ENCODE results near the gene PRKAG2. TPM values are rescaled to one million over a fixed set of nuclear protein-coding genes. Genes with fewer than 3 reads are reported as not detected.
"Not testable (repeated sequence)": the region's sequence is repeated elsewhere in the genome, so short reads cannot be mapped to it uniquely, and the experiment has no call there.

PRKAG2 gene
- total RNA-seq, 1 donor from 2014 or later: 15.7 TPM

DNA sequence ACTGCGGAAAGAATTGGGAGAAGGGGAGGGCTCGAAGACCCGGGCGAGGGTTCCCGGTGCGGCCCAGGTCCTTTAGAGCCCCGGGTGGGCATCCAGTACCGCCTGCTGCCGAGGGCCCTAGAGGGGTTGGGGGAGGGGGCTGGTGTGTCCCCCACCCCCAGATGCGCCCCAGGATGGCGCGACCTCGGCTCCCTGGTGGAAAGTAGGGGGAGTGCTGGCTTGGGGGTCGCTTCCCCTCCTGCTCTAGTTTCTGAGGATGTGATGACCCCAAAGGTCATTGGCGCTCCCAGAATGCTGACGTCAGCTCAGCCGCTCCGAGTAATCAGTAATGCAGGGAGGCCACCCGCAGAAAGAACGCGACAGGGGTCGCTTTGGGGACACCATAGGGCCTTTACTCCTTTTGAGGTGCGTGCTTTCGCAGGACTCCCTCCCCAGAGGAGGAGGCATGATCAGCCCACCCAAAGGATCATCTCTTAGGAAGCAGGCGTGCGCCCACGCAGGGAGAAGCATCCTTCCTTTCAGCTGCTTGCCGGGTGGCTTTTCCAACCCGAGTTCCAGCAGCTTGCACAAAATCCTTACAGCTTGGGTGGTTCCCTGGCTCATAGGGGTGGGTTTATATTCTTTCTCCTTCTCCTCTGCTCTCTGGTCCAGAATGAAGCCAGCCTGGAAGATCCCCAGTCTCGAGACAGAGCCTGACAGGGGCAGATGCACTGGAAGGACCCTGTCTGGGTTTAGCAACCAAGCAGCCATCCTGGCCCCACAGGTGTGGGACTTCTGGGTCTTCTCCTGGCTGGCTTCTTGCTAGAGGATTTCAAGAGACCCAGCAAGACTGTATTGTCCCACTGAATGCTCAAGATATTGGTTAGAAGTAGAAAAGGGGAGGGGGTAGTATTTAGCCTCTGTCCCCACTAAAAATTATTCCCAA, 1.3 kb upstream of the PRKAG2 start:
- peaks cover 6% of the 10 kb centered on the region for H3K4me1 Mint-ChIP-seq

DNA sequence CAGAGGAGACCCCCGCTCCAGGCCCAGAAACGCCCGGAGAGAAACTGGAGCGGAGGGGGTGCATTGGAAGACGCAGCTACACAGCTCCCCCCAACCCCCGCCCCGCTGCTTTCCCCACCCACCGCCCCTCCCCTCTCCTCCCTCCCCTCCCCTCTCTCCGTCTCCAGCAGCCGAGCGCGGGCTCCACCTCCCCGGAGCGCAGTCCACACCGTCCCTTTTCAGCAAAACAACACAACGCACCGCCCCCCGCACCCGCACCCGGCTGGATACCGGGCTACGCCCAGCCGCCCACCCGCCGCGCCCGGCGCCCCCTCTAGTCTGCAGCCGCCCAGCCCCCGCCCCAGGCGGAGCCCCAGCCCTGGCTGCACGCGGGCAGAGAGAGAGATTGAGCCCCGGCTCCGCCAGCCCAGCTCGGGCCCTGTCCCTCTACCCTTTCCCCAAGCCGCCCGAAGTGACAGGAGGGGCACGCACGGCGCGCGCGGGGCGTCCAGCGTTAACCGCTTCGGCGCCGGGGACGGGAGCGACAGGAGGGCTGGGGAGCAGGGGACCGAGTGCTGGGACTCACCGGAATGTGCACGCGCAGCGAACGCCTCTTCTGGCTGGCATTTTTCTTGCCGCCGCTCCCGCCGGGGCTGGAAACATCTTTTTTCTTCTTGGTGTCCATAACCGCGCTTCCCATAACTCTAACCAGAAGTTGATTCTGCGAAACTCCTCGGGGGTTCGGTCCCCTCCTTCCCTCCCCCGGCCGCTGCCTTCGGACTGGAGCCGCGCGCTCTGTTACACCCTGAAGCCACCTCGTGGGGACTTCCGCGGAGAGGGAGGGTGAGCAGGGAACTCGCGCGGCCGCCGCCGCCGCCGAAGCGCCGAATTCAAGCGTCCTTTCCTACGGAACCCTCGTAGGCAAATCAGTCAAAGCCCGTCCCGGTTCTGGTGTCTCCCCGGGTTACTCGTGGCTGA, 695 bp downstream of the PRKAG2 start:
- peak in 1 of 2 experiments; percentile 74 for DNase-seq (ENCODE audit: low spot score in 2 of 2, unreplicated experiment in 2 of 2)
- peak overlapping the region; percentile 25 for H3K27ac Mint-ChIP-seq

More for the DNA sequence above, 1.3 kb upstream of the PRKAG2 start:
- Mint-ChIP-seq H3K9me3 (no peaks in the 10 kb centered on the region), H3K36me3 (no peaks in the 10 kb centered on the region), H3K27me3 (ENCODE audit: low read depth) (peaks cover 80% of the 10 kb centered on the region), H3K4me3 (peak overlapping the region; percentile 53), H3K27ac (no peak overlapping the region)
- TF ChIP-seq, protein P1, sequence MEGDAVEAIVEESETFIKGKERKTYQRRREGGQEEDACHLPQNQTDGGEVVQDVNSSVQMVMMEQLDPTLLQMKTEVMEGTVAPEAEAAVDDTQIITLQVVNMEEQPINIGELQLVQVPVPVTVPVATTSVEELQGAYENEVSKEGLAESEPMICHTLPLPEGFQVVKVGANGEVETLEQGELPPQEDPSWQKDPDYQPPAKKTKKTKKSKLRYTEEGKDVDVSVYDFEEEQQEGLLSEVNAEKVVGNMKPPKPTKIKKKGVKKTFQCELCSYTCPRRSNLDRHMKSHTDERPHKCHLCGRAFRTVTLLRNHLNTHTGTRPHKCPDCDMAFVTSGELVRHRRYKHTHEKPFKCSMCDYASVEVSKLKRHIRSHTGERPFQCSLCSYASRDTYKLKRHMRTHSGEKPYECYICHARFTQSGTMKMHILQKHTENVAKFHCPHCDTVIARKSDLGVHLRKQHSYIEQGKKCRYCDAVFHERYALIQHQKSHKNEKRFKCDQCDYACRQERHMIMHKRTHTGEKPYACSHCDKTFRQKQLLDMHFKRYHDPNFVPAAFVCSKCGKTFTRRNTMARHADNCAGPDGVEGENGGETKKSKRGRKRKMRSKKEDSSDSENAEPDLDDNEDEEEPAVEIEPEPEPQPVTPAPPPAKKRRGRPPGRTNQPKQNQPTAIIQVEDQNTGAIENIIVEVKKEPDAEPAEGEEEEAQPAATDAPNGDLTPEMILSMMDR (IDR thresholded peaks at IDR 0.05; ENCODE audit: unreplicated experiment): peak; percentile 16
- DNase-seq (ENCODE audit: low spot score in 2 of 2, unreplicated experiment in 2 of 2): no peak

DNA sequence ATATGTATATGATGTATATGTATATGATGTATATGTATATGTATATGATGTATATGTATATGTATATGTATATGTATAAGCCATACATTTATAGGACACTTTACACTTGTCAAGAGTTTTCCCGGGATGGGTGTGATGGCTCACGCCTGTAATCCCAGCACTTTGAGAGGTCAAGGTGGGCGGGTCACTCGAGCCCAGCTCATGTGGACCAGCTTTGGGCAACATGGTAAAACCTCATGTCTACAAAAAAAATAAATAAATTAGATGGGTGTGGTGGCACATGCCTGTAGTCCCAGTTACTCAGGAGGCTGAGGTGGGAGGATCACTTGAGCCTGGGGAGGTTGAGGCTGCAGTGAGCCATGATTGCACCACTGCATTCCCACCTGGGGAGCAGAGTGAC, 2.4 kb downstream of the PRKAG2 start:
- H3K9me3 Mint-ChIP-seq; H3K4me3 Mint-ChIP-seq; H3K27ac Mint-ChIP-seq; H3K4me1 Mint-ChIP-seq; DNase-seq (ENCODE audit: low spot score in 2 of 2, unreplicated experiment in 2 of 2); H3K36me3 Mint-ChIP-seq: not testable (repeated sequence)
- H3K27me3 Mint-ChIP-seq (ENCODE audit: low read depth): peaks cover 71% of the 10 kb centered on the region

More for the DNA sequence above, 695 bp downstream of the PRKAG2 start:
- Mint-ChIP-seq H3K36me3 (no peaks in the 10 kb centered on the region), H3K27me3 (ENCODE audit: low read depth) (peaks cover 79% of the 10 kb centered on the region), H3K9me3 (no peaks in the 10 kb centered on the region), H3K4me1 (peaks cover 6% of the 10 kb centered on the region), H3K4me3 (peak overlapping the region; percentile 90)
- TF ChIP-seq, protein P1 (IDR thresholded peaks at IDR 0.05; ENCODE audit: unreplicated experiment): no peak

DNA sequence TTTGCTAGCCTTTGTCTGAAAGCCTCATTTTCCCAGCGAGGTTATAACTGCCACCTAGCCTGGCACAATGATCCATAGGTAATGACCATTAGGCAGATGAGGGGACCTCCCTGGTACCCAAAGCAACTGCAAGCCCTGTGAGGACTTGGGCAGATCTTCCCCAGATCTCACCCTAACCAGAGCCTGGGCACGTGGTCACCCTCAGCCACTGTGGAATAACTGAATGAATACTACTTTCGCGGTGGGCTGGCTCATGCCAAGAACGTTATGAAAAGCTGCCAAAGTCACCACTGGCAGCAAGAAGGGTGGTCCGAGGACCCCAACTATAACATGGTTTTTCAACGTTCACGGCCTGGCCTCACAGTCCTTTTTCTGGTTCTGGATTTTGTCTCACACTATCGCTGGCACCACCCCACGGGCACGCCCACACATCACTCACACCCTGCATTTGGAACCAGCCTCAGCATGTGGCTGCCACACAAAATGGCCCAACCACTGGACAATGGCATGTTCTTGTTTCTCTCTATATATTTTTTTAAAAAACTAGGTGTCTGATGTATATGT, 3.4 kb downstream of the PRKAG2 start:
- Mint-ChIP-seq H3K27me3 (ENCODE audit: low read depth) (peaks cover 67% of the 10 kb centered on the region), H3K4me3 (no peak overlapping the region), H3K9me3 (no peaks in the 10 kb centered on the region), H3K36me3 (no peaks in the 10 kb centered on the region), H3K4me1 (peaks cover 6% of the 10 kb centered on the region), H3K27ac (no peak overlapping the region)
- TF ChIP-seq, protein P1 (IDR thresholded peaks at IDR 0.05; ENCODE audit: unreplicated experiment): no peak
- DNase-seq (ENCODE audit: low spot score in 2 of 2, unreplicated experiment in 2 of 2): no peak

DNA sequence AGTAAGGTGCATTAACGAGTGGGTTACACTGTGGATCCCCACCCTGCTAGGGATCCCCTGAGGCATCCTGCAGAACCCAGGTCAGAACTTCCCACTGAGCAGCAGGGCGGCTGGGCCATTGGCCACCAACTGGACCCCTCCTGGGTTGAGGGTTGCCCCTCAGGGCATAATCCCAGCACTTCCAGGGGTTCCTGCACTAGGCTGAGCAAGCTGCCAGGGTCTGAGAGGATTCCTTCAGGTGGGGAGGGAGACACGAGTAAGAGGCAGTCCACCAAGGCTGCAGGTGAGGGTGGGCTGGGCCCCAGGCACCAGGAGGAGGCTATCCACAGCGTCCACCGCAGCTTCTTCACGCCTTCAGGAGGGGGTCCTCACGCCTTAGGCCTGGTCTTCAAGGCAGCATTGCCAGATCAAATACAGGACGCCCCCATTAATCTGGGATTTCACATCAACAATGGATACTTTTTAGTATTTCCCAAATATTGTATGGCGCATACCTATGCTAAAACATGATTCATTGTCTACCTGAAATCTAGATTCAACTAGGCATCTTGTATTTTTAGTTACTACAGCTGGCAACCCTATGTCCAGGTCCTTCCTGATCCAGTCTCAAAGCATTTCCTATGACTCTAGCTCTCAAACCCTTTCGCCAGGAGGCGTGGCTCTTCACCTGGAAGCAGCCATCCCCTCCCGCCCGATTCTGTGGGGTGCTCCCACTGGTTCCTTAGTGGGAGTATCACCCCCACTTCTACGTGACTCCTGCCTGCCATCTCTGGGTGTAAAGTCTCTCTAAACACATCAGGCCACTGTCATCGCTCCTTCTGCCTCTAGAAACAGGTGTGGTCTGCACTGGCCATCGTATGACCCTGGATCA, 4.1 kb downstream of the PRKAG2 start:
- peaks cover 65% of the 10 kb centered on the region for H3K27me3 Mint-ChIP-seq (ENCODE audit: low read depth)
- TF ChIP-seq, protein P1 (IDR thresholded peaks at IDR 0.05; ENCODE audit: unreplicated experiment): no peak
- no peak for DNase-seq (ENCODE audit: low spot score in 2 of 2, unreplicated experiment in 2 of 2)
- no peaks in the 10 kb centered on the region for H3K9me3 Mint-ChIP-seq
- peaks cover 6% of the 10 kb centered on the region for H3K4me1 Mint-ChIP-seq
- no peak overlapping the region for H3K4me3 Mint-ChIP-seq
- H3K36me3 Mint-ChIP-seq: no peaks in the 10 kb centered on the region
- no peak overlapping the region for H3K27ac Mint-ChIP-seq
